Muscle layer of duodenum (tissue), 2 donors: Measurements from ENCODE around the gene LCN2.

Experiments used
- H3K27ac ChIP-seq: one replicate; pipeline ENCODE4 v1.7.0; 2013; ENCODE audit warnings: mild to moderate bottlenecking, low read length
- H3K27me3 ChIP-seq: one replicate; pipeline ENCODE4 v1.7.0; 2013; ENCODE audit warnings: low read depth, mild to moderate bottlenecking, control low read depth, low read length
- H3K36me3 ChIP-seq, 2 donors: one replicate each; pipeline ENCODE4 v1.7.0; 2013; ENCODE audit warnings: low read length in 2 of 2, control low read depth in 1 of 2, mild to moderate bottlenecking in 1 of 2; ENCODE audit not compliant: insufficient read depth in 2 of 2, control insufficient read depth in 1 of 2
- H3K4me1 ChIP-seq, 2 donors: one replicate each; pipeline ENCODE4 v1.7.0; 2013; ENCODE audit warnings: low read length in 2 of 2, mild to moderate bottlenecking in 2 of 2, control low read depth in 1 of 2, moderate library complexity in 1 of 2; ENCODE audit not compliant: insufficient read depth in 2 of 2, control insufficient read depth in 1 of 2
- H3K4me3 ChIP-seq, 2 donors: one replicate each; pipeline ENCODE4 v1.7.0; 2013; ENCODE audit warnings: low read length in 2 of 2, low read depth in 1 of 2, mild to moderate bottlenecking in 1 of 2
- H3K9me3 ChIP-seq, 2 donors: one replicate each; pipeline ENCODE4 v1.7.0; 2013; ENCODE audit warnings: low read length in 2 of 2, control low read depth in 1 of 2, mild to moderate bottlenecking in 1 of 2; ENCODE audit not compliant: control insufficient read depth in 1 of 2
- donor health status: healthy.

Gene LCN2

GRCh38 chr9:128201441-128202369 lies 52.5 kb downstream of the LCN2 start:
- Histone ChIP-seq H3K27me3 (peaks cover 14% of the 10 kb centered on the region), H3K9me3 (no peaks in the 10 kb centered on the region), H3K36me3 (no peaks in the 10 kb centered on the region), H3K27ac (no peak overlapping the region), H3K4me1 (peaks cover 0 to 12% of the 10 kb centered on the region in 2 donors), H3K4me3 (no peak overlapping the region)

- Histone ChIP-seq H3K4me1 (peaks cover 0 to 12% of the 10 kb centered on the region in 2 donors), H3K27me3 (peaks cover 14% of the 10 kb centered on the region), H3K4me3 (peak overlapping the region; percentile 39 to 73), H3K36me3 (no peaks in the 10 kb centered on the region), H3K9me3 (no peaks in the 10 kb centered on the region), H3K27ac (no peak overlapping the region)
Measured at GRCh38 chr9:128202648-128203023, 53.4 kb downstream of the LCN2 start.
